ENCODE data around the gene UAP1.
"Not testable (repeated sequence)": the region's sequence is repeated elsewhere in the genome, so short reads cannot be mapped to it uniquely, and the experiment has no call there.

Gene UAP1

DNA sequence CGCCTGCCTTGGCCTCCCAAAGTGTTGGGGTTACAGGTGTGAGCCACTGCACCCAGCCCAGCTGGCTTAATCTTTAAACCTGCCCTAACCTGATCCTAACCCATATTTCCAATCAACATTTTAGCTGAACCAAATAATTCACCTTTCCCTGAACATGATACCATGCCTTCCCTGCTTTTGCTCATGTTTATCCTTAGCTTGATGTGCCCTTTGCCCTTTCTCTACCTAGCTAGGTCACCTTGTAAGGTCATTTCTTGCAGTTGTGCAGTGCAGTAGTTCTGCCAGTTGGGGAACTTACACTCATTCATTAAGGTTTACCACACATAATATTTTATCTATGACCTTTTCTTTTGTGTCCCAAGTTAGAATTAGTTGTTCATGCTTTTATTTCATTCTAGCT lies 5.3 kb downstream of the UAP1 start:
- no peak for DNase-seq

DNA sequence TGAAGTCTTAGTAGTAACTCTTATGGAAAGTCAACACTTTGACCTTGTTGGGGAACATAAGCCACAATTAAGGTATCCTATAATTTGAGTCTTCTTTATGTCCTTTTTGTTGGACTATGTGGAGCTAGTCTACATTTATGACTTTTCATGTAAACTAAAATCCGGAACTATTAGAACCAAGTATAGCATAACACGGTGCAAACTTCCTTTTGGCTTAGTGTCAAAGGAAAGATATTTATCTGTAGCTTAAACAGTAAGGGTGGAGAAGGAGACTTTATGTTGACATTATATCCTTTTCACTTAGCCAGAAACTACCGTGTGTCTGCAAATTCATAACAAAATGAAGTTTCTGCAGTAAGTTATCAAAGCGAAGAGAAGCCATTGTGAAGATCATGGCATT lies 7.3 kb downstream of the UAP1 start:
- DNase-seq = no peak

DNA sequence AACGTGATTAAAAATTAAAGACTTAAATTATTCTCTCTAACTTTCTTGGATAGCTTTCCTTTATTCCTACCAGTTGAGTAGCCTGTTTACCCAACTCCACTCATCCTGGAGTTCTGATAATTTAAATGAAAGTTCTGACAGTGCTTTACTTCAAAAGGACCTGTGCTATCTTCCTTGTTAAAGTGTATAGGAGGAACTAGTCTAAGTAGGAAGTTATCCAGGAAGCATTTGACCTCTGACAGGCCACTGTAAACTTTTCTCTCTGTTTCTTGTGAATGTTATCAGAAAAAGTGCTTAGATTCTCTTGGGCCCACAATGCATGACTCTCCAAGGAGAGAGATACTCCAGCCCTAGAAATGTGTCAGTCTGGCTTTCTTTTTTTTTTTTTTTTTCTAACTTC lies 9.2 kb downstream of the UAP1 start:
- no peak for DNase-seq

DNA sequence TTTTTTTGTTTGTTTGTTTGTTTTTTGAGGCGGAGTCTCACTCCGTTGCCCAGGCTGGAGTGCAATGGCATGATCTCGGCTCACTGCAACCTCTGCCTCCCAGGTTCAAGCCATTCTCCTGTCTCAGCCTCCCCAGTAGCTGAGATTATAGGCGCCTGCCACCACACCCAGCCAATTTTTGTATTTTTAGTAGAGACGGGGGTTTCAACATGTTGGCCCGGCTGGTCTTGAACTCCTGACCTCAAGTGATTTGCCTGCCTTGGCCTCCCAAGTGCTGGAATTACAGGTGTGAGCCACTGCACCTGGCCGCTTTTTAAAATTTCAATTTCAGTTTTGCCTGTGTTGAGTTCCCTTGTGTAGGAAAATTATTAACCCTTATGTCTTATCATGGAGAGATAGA lies 9.6 kb downstream of the UAP1 start:
- DNase-seq = not testable (repeated sequence)

DNA sequence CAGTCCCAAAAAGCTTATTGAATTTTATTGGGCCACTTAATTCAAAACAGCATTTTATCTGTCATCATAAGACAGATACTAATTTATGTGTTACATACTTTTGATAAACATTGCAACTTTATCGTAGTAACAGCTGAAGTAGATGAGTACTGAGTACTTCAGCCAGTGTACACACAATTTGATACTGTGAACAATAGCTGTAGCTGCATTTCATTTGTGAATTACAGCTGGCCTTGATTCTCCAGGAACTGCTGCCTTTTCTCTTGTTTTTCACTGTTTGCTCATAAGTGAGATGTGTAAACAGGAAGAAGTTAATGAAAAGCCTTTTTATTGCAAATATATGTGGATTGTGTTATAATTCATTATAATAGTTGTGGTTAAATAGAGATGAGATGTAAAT lies 10.2 kb downstream of the UAP1 start:
- DNase-seq = peak; percentile 94

DNA sequence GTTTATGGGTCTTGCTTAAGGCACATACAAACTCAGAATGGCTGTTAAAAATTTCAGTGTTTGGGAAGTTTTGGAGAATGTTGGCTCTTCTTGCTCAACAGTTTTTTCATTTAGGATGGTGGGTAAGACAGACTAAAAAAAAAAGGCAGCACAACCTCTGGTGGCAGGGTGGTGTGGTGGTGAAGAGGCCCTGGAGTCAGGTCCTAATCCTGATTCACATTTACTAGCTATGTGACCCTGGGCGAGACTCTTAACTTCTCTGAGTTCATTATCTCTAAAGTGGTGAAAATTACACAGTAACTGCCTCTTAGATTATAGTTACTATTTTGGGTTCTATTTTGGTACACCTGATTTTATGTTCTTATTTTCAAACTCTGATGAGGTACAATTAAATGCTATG lies 11.6 kb downstream of the UAP1 start:
- DNase-seq = no peak

DNA sequence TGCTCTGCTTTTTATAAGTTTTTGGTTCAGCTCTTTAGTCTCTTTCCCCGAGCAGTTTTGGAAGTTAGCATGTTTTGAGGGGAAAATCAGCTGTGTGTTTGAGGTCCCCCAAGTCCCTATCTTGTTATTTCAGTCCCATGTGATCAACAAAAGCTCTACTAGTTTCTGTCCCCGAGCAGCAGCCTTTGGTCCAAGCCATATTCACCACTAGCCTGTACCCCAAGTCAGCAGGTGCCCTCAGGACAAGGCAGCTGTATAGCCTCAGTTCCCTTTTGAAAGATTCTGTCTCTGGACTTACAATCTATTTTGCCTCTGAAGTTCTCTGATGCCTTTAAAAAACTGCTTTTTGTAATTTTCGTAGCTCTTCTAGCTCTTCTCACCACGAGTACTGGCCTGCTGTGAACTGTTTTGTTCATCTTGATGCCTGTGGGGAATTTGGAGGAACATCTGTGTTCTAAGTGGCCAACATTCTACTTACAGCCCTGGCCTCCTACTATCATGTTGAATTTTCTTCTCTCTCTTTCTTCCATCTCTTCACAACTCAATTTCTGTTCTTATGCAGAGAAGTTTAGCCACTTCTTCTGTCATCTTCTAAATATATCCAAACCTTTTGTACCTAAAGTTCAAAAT lies 16.7 kb downstream of the UAP1 start:
- DNase-seq = no peak

DNA sequence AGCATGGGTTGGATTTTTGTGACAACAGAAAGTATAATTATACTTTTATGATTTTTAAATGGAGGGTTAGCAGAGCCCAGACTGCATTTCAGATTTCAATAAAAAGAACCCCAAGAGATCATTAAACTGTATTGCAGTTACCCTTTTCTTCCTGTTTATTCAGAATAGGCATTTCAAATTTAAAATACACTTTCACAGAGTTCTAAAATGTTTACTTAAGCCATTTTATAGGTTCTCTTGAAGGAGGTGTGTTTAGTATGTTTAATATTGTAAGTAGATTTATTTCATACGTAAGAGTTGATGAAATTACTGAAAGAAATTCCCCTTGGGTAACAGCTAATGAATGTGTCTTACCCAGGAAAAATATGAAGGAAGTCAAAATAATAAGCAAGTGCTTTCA lies 17.4 kb downstream of the UAP1 start:
- DNase-seq = no peak

DNA sequence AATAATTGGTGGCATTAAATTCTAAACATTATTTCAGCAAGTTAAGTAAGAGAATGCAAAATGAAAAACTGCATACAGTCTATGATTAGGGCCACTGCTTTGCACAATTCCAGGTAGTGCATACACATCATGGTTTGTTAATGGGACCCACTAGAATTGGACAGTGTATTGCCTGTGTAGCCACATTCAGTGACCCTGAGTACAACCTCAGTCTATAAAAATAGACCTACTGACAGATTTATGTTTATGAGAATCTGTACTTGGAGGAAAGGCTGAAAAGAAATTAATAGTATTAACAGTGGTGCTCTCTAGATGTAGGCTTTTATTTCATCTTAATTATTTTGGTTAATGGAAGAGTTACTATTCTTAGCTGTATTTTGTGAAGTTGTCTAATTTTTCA lies 18.8 kb downstream of the UAP1 start:
- DNase-seq = no peak

DNA sequence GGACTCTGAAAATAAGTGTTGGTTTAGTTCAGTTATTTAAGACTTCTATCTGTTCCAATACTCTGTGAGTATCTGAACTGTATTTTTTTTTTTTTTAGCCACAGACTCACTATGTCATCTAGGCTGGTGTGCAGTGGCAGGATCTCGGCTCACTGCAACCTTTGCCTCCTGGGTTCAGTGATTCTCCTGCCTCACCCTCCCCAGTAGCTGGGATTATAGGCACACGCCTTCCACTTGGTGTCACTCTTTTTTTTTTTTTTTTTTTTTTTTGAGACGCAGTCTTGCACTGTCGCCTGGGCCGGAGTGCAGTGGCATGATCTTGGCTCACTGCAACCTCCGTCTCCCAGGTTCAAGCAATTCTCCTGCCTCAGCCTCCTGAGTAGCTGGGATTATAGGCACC lies 21.4 kb downstream of the UAP1 start:
- DNase-seq = not testable (repeated sequence)

DNA sequence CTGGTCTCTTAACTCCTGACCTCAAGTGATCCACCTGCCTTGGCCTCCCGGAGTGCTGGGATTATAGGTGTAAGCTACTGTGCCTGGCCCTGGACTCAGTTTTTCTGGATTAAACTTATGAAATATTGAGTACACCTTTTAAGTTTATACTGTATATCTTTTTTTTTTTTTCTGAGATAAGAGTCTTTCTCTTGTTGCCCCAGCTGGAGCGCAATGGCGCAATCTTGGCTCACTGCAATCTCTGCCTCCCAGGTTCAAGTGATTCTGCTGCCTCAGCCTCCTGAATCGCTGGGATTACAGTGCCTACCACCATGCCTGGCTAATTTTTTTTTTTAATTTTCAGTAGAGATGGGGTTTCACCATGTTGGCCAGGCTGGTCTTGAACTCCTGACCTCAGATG lies 23.6 kb downstream of the UAP1 start:
- not testable (repeated sequence) for DNase-seq

DNA sequence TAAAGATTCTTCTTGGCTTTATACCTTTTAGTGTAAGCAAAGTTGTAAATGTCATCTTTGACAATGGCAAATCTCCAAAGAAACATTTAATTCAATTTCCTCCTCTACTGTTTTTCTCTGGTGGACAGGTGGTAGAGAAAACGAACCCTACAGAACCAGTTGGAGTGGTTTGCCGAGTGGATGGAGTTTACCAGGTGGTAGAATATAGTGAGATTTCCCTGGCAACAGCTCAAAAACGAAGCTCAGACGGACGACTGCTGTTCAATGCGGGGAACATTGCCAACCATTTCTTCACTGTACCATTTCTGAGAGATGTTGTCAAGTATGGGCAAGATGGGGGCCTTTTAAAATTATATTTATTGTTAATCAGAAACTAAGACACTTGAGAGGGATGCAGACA lies 25.8 kb downstream of the UAP1 start:
- DNase-seq = peak; percentile 48

DNA sequence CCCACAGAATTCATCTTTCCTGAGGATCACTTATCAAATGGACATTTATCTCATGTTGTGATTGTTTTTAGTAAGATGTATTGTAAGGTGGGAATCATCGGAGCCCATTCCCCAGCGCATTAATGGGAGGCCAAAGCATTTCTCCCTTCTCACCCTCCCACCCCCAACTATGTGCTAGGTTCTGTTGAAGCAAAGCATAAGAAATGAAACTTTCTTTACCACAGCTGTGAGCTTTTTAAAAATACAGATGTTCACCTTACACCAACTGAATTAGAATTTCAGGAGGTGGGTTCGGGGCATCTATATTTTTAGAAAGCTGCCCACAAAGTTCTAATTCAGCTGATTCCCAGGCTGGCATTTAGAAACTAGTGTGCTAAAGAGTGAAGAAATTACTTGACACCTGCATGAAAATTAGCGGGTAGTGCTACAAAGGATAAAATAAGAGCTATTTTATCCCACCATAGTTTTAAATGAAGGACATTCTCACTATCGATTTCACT lies 26.3 kb downstream of the UAP1 start:
- DNase-seq = no peak

DNA sequence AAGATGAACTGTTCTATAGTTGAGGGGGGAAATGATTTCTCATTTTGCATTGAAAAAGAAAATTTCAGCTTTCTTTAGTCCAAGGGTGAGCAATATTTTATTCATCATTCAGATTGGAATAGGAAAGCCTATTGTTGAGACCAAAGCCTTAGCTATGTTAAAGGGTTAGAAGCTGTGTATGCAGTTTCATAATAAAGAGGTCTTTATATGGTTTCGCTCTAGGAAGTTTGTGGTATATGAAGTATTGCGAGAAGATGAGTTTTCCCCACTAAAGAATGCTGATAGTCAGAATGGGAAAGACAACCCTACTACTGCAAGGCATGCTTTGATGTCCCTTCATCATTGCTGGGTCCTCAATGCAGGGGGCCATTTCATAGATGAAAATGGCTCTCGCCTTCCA lies 28.6 kb downstream of the UAP1 start:
- no peak for DNase-seq

DNA sequence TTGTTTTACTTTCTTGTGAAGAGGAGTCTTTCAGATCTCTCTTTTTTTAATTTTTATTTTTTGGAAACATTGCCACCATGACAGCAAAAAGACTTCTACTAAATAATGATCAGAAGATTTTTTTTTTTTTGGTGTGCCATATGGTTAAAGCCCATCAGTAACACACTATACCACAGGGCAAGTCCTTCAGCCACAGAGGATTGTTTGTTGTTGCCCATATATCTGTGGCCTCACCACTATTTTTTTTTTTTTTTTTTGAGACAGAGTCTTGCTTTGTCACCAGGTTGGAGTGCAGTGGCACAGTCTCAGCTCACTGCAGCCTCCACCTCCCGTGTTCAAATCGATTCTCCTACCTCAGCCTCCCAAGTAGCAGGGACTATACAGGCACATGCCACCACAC lies 29.2 kb downstream of the UAP1 start:
- DNase-seq = no peak

DNA sequence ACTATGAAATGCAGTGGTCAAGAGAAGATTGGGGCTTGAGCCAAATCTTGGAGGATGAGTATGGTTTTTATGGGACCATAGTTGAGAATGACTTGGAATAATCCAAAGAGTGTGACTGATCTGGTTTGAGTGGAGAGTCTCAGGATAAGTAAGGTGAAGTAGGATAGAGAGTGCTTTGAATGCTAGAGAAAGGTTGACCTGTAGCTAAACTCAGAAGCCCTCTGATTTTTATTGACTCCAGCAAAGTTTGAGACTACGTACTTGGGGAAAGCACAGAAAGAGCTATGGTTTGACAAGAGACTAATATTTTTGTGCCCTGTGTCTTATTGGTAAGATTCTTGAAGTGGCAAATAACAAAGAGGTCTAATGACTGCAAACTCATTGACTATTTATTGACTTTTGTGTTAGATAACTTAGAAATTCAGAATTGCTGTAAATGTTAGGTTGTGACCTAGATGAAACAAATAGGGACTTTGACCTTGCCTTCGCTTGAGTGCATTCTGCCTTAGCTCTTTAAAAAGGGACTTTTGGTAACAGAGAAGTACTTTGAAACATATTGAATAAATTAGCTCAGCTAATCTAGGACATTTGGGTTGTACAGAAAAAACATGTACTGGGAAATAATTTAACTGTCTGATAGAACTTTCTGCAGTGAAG lies 35.1 kb downstream of the UAP1 start:
- no peak for DNase-seq

DNA sequence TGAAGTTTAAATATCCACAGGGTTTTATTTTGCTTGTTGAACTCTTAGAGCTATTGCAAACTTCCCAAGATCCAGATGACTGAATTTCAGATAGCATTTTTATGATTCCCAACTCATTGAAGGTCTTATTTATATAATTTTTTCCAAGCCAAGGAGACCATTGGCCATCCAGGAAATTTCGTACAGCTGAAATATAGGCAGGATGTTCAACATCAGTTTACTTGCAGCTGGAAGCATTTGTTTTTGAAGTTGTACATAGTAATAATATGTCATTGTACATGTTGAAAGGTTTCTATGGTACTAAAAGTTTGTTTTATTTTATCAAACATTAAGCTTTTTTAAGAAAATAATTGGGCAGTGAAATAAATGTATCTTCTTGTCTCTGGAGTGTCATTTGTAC lies 37.9 kb downstream of the UAP1 start:
- no peak for DNase-seq

DNA sequence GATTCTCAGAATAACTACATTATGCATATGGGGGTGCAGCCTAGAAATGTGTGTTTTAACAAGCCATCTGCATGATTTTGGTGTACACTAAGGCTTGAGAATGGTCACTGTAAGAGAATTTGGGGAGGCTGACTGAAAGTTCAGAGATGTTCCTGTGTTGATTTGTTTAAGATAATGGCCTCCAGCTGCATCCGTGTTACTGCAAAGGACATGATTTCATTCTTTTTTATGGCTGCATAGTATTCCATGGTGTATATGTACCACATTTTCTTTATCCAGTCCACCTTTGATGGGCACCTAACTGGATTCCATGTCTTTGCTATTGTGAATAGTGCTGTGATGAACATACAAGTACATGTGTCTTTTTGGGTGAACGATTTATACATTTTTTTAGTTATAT lies 41.6 kb downstream of the UAP1 start:
- not testable (repeated sequence) for DNase-seq

DNA sequence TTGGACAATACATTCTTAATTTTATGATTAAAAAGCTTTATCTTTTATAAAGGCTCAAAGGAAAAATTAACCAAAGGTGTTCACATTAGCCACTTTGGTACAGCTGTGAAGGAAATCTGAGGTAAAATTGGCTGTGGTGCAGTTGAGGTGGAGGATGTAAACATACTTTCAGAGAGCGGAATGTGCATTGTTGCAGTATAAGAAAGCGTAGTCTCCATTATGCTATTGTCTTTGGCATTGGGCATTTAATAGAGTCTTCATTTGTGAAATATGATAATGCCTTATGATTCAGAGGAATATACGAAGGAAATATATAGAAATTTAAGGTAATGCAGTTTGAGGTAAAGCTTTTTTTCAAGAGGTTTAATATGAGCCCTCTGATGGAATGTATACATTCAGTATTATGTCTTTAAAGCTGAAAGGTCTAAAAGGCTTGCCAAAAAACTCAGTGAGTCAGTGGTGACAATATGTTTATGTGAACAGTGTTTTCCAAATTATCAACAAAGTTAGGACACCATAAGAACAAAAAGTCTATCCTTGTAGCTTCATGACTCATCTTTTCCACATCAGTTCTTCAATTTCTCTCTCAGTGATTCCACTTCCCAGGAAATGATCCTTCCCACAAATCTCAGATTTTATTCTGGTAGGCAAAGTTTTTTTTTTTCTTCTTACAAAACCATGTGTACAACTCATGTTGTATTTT lies 43.9 kb downstream of the UAP1 start:
- DNase-seq = no peak

DNA sequence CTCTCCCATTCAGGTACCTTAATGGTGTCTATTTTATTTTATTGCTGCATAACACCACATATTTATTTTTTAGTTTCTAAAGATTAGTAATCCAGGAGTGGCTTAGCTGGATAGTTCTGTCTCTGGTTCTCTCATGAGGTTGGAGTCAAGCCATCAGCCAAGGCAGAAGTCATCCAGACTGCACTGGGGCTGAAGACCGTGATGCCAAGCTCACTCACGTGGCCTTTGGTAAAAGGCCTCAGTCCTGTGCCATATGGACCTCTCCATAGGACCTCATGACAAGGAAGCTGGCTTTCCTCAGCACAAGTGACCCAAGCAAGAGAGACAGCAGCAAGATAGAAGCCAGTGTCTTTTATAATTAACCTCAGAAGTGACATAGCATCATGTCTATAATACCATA lies 47.8 kb downstream of the UAP1 start:
- no peak for DNase-seq

DNA sequence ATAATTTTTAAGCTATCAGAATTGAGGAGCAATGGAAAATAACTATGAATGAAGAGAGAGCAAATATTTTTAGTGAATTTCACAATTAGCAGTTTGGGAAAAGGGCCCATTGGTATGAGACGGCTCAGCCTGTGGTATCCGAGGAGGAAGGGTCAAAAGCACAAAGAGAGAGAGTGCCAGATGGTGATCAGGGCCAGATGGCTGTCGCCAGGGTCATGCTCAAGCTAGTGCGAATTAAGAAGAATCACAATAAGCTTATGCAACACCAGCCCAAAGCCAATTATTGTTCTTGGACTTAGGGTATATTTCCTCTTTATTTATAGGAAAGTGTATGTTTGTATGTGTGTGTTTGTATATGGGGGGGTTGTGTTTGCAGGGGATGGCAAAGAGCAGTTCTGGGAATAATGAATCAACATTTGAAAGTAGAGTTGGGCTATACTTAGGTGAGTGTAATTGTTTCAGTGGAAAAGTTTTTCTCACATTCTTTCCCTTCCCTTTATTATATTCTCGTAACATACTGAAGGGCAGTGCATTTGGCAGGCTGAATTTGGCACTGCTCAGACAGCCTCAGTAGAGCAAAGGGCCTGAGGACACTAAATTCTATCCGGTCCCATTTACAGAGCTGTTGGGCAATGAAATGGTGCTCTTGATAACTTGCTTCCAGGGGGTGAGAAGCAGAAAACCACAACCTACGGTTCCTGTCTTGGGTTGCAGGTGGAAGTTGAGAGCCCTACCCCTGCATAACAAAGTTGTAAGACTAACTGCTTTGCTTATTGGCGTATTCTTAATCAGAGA lies 51.3 kb downstream of the UAP1 start:
- DNase-seq = no peak

DNA sequence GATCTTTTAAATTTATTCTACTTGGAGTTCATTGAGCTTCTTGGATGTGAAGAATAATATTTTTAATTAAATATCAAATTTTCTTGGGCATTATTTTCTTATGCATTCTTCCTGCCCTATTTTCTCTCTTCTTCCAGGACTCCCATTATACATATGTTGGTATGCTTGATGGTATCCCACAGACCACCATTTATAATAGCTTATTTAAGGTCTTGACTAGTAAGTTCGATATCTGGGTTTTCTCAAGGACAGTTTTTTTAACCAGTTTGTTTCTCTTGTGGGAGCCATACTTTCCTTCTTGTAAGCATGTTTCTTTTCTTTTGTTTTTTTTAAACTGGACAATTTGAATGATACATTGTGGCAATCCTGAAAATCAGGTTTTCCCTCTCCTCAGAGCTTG lies 55.3 kb downstream of the UAP1 start:
- no peak for DNase-seq

DNA sequence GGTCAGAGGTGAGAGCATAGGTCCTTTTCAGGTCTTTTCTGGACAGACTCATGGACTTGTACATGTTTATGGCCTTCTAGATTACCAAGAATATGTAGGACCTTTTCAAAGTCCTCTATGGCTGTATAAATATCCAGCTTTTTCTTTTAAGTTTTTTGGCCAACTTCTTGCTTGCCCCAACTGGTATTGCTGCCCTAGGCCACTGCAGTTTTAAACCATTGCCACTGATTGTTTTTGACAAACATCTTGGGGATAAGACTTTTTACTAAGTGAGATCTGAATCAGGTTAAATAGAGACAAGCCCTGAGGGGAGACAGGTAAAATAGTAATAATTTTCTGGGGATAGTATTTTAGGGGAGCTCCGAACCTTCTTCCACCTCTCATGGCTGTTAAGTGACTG lies 56.0 kb downstream of the UAP1 start:
- DNase-seq = no peak

DNA sequence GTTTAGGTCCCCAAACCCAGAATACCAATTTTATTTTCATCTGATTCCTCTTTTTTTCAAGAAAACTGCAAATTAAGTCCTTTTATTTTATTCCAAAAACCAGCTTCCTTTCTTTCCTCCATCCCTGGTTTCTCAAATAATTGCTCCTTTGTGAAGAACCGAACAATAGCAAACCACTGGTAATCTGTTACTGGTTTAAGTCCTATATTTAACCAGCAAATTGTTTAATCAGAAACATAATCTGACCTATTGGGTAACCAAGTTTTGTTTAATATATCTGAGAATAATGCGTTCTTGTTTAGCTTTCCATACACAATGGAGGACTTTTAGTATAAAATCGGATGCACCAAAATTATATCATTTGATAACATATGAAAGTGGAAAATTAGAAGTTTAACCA lies 57.6 kb downstream of the UAP1 start:
- no peak for DNase-seq

Measured in DMS153 (cell line).